ENCODE data around the gene TXNDC2.
"Not testable (repeated sequence)": the region's sequence is repeated elsewhere in the genome, so short reads cannot be mapped to it uniquely, and the experiment has no call there.

Gene TXNDC2

DNA sequence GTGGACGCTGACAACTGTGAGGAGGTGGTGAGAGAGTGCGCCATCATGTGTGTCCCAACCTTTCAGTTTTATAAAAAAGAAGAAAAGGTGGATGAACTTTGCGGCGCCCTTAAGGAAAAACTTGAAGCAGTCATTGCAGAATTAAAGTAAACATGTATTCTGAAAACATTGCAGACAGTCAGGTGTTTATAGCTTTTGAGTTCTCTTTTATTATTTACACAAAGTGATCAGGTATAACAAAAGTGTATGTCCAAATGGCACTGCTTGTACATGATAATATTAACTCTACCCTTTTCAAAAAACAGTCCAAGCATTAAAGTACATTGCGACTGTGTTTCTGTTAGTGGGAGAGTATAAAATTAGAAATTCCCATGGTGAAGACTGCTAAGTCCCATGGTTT, 2.2 kb downstream of the TXNDC2 start:
- no peak for DNase-seq

GRCh38 chr18:9890196-9890595, 4.4 kb downstream of the TXNDC2 start:
- no peak for DNase-seq

- DNase-seq: no peak
Measured at GRCh38 chr18:9890957-9891356, 5.2 kb downstream of the TXNDC2 start.

DNA sequence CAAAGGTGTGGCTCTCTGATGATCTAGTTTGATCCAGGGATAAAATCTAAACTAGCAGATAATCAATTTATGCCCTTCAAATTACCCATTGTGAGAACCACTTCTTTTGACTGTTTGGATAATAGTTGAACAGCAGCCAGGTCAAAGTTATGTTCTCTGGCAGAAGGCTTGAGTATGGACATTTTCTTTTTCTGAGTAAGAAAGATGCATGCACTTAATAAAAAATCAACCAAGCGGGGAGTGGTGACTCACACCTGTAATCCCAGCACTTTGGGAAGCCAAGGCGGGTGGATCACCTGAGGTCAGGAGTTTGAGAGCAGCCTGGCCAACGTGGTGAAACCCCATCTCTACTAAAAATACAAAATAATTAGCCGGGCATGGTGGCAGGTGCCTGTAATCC, 5.7 kb downstream of the TXNDC2 start:
- DNase-seq: not testable (repeated sequence)

DNA sequence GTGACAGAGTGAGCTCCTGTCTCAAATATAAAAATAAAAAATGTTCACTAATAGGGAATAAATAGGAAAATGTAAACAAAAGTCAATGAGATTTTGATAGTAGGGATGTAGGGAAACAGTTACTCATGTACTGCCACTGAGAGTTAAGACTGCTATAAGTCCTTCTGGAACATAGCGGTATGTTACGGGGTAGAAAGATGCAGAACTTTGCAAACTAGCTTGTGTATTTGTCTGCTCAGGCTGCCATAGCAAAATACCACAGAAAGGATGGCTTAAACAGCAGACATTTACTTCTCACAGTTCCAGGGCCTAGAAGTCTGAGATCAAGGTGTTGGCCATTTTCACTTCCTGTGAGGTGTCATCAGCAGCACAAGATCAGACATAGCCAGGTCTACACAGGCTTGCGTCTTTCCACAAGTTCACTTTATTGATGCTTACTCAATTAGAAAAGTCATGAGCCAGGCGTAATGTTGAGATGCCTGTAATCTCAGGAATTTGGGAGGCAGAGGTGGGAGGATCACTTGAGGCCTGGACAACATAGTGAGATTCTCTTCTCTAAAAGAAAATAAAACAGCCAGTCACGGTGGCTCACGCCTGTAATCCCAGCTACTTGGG, 8.8 kb downstream of the TXNDC2 start:
- no peak for DNase-seq

- no peak for DNase-seq
Measured at GRCh38 chr18:9897129-9897528, 11.4 kb downstream of the TXNDC2 start.

DNA sequence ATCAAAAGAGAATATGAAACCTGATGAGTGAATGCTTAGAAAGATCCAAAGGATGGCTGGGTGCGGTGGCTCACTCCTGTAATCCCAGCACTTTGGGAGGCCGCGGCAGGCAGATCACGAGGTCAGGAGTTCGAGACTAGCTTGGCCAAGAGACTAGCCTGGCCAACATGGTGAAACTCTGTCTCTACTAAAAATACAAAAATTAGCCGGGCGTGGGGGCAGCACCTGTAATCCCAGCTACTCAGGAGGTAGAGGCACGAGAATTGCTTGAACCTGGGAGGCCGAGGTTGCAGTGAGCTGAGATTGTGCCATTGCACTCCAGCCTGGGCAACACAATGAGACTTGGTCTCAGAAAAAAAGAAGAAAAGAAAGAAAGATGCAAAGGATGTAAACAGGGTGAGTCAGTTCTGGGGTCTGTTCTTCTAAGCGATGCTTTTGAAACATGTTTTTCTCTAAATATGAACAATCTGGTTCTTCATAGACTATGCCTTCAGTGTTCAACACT, 12.1 kb downstream of the TXNDC2 start:
- not testable (repeated sequence) for DNase-seq

- no peak for DNase-seq
Measured at GRCh38 chr18:9898792-9899549, 13.2 kb downstream of the TXNDC2 start.

DNA sequence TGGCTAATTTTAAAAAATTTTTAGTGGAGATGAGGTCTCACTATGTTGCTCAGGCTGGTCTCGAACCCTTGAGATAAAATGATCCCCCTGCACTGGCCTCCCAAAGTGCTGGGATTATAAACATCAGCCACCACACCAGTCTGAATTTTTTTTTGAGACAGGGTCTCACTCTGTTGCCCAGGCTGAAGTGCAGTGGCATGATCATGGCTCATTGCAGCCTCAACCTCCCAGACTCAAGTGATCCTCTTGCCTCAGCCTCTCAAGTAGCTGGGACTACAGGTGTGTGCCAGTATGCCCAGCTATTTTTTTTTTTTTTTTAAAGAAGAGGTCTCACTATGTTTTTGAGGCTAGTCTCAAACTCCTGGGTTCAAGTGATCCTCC, 13.8 kb downstream of the TXNDC2 start:
- not testable (repeated sequence) for DNase-seq

- DNase-seq: no peak
Measured at GRCh38 chr18:9900699-9901098, 14.9 kb downstream of the TXNDC2 start.

DNA sequence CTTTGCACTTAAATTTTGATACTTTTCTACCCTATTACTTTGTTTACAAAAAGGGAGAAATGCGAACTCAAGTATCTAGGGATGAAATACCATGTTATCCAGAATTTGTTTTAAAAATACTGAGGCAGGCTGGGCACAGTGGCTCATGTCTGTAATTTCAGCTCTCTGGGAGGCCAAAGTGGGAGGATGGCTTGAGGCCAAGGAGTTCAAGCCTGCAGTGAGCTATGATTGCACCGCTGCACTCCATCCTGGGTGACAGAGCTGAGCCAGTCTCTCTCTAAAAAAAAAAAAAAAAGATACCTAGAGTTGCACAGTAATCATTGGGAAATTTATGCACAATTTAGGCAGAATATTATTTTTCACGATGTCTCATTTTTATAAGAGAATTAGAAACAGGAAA, 15.6 kb downstream of the TXNDC2 start:
- no peak for DNase-seq

- not testable (repeated sequence) for DNase-seq
Measured at GRCh38 chr18:9902264-9902663, 16.5 kb downstream of the TXNDC2 start.

DNA sequence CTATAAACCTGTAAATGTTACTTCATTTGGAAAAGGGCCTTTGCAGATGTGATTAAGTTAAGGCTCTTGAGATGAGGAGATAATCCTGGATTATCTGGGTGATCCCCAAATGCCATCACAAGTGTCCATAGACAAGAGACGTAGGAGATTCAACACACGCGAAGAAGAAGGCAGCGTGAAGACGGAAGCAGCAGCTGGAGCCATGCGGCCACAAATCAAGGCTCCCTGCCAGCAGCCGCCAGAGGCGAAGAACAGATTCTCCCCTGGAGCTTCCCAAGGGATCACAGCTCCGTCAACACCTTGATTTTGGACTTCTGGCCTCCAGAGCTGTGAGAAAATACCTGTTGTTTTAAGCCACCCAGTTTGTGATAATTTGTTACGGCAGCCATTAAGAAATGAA, 17.1 kb downstream of the TXNDC2 start:
- DNase-seq: no peak

DNA sequence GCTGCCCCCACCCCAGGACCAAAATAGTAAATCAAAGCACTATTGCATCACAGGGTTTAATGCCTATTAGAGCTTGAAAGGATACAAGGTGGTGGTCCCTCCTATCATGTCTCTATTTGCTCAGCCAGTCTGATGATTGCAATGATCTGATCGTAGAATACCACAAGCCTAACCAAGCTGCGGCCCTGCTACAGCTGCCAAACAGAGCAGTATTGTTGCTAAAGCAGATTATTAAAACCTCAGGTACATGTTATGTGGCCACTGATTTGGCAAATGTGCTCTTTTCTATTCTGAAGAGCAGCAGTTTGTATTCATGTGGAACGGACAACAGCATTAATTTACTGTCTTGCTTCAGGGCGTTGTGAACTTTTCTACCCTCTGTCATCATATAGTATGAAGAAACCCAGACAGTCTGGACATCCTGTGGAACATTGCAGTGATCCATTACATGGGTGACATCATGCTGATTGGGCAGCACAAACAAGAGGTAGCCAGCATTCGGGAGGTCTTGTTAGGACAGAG, 19.7 kb downstream of the TXNDC2 start:
- no peak for DNase-seq

GRCh38 chr18:9906481-9906880, 20.7 kb downstream of the TXNDC2 start:
- no peak for DNase-seq

DNA sequence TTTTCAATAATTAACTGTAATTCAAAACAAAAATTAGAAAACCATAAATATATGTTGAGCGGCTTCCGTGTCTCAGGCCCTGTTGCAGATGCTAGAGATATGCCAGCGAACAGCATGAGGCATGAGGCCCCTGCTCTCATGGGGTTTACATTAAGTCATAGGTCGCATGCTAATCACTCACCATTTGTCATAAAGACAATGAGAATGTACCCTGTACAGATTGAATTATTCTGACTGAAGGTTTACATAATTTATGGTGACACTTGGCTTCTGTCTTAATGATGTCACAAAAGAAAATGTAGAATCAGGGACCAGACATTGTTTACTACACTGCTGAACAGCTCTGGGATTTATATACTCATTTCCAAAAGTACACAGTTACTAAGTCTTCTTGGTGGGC, 22.1 kb downstream of the TXNDC2 start:
- no peak for DNase-seq

- no peak for DNase-seq
Measured at GRCh38 chr18:9910071-9910470, 24.3 kb downstream of the TXNDC2 start.

GRCh38 chr18:9910661-9911060, 24.9 kb downstream of the TXNDC2 start:
- DNase-seq: no peak

DNA sequence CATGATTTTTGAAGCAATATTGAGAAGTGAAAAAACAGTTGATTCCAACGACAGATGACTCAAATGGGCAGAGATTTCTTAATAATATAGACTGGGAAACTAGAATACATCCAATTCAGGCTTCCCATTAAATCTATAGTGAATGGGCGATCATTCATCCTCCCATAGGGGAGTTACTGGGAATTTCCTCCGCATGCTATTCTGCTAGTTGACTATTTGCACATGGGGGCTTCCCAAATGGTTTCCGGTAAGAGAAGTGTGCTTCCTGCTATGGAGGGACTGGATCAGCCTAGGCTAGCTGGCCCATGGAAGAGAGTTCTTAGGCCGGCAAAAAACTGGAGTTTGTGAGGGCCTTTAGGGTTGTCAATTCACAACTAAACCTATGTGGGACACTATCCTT, 25.5 kb downstream of the TXNDC2 start:
- DNase-seq: no peak

DNA sequence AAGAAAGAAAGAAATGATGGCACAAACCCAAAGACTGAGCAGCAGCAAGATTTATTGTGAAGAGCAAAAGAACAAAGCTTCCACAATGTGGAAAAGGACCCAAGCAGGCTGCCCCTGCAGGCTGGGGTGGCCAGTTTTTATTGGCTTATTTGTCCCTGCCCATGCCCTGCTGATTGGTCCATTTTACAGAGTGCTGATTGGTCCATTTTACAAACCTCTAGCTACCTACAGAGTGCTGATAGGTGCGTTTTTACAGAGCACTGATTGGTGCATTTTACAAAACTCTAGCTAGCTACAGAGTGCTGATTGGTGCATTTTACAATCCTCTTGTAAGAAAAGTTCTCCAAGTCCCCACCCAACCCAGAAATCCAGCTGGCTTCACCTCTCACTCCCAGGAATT, 26.5 kb downstream of the TXNDC2 start:
- DNase-seq: not testable (repeated sequence)

- no peak for DNase-seq
Measured at GRCh38 chr18:9913151-9913525, 27.4 kb downstream of the TXNDC2 start.

GRCh38 chr18:9913526-9914333, 28.0 kb downstream of the TXNDC2 start, which contains the start of gene VAPA:
TSS of gene VAPA (plus strand) at chr18:9914016. CDS start at chr18:9914257, 241 bp downstream.
- DNase-seq: peak; percentile 88

DNA sequence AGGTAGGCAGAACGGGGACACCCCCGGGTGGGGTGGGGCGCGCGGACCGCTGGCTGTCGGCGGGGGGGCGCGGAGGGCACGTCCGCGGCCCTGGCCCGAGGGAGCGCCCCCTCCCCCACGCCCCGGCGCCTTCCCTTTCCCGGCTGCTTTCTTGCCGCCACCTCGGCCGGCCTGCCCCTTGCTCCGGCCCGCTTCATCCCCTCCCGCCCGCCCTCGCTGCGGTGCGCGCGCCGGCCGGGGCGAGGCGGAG, 28.5 kb downstream of the TXNDC2 start:
- DNase-seq: no peak

Measured in effector CD8-positive, alpha-beta T cell (primary cell).